Fibroblast of lung (primary cell): Measurements from ENCODE around the gene ST6GALNAC6.

ENCODE experiments used
- EZH2 ChIP-seq: IDR thresholded peaks from 2 replicates; pipeline ENCODE4 v1.5.1; 2012; ENCODE audit warnings: low read length, control low read depth, mild to moderate bottlenecking; ENCODE audit errors: missing control alignments
- TF ChIP-seq, protein P1 (sequence below), 2 donors: IDR thresholded peaks in 1 of 2; conservative IDR thresholded peaks in 1 of 2; 1 replicate in 1 of 2; 2 replicates in 1 of 2; pipeline ENCODE4 v1.5.1; 2011 to 2012; ENCODE audit warnings: low read length in 2 of 2, control low read depth in 1 of 2, inconsistent platforms in 1 of 2, low read depth in 1 of 2, mild to moderate bottlenecking in 1 of 2

DNA sequence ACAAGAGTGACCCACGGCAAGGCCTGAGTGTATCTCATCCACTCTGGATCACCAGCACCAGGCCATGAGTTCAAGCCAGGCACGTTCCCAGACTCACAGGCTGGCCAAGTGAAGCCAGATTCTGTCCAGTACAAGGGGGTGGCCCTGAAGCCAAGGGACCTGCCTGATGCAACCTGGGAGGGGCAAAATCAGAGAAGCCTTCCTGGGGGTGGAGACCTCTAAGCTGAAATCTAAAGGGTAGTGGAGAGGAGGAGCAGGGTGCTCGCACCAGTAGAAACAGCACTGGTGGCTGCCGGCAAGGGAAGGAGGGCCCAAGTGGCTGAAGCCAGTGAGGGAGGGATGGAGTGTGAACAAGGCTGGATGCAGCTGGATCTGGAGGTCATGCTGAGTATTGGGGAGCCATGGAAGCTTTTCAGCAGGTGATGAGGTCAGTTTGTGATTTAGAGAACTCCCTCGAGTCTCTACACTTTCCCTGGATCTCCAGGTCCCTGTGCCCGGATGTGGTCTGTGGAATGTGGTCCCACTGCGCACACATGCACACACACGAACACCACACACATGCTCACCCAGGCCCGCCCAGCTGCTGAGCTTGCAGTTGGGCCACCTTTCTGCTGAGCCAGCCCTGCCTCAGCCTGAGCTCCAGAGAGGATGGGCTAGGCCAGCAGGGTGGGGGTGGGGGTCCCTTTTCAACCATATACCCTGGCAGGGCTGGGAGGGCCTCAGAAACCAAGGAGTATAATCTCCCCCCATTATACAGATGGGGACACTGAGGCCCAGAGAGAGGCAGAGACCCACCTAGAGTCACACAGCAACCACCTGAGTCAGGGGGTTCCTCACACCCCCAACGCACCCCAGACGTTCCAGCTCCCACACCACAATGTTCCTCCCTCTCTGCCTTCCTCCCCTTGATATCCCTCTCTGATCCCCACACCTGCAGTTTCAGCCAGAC lies 29.5 kb upstream of the ST6GALNAC6 start:
- TF ChIP-seq, protein P1, sequence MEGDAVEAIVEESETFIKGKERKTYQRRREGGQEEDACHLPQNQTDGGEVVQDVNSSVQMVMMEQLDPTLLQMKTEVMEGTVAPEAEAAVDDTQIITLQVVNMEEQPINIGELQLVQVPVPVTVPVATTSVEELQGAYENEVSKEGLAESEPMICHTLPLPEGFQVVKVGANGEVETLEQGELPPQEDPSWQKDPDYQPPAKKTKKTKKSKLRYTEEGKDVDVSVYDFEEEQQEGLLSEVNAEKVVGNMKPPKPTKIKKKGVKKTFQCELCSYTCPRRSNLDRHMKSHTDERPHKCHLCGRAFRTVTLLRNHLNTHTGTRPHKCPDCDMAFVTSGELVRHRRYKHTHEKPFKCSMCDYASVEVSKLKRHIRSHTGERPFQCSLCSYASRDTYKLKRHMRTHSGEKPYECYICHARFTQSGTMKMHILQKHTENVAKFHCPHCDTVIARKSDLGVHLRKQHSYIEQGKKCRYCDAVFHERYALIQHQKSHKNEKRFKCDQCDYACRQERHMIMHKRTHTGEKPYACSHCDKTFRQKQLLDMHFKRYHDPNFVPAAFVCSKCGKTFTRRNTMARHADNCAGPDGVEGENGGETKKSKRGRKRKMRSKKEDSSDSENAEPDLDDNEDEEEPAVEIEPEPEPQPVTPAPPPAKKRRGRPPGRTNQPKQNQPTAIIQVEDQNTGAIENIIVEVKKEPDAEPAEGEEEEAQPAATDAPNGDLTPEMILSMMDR (conservative IDR thresholded peaks at IDR 0.05 in 1 of 2, IDR thresholded peaks at IDR 0.05 in 1 of 2; ENCODE audit: low read depth in 1 of 2, low read length in 2 of 2), result no peak
- no peak for TF ChIP-seq EZH2
